ENCODE measurements around the gene FBXO46.

DNA sequence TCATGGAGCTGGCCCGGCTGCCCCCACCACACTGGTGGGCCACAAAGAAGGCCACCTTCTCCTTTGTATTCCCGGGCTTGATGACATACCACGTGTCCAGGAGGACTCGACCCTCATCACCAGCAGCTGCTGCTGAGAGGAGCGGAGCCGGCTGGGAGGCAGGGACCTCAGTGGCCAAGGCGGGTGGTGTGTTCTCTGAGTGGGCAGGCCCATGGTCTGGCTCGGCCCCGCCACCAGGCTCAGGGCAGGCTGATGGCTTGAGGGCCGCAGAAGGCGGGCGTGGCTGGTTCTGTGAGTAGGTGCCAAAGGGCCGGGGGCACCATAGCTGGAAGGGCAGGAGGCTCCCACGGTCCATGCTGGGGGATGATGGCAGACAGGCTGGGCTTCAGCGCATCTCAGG lies 17.6 kb downstream of the FBXO46 start:
- TF ChIP-seq, protein P1, sequence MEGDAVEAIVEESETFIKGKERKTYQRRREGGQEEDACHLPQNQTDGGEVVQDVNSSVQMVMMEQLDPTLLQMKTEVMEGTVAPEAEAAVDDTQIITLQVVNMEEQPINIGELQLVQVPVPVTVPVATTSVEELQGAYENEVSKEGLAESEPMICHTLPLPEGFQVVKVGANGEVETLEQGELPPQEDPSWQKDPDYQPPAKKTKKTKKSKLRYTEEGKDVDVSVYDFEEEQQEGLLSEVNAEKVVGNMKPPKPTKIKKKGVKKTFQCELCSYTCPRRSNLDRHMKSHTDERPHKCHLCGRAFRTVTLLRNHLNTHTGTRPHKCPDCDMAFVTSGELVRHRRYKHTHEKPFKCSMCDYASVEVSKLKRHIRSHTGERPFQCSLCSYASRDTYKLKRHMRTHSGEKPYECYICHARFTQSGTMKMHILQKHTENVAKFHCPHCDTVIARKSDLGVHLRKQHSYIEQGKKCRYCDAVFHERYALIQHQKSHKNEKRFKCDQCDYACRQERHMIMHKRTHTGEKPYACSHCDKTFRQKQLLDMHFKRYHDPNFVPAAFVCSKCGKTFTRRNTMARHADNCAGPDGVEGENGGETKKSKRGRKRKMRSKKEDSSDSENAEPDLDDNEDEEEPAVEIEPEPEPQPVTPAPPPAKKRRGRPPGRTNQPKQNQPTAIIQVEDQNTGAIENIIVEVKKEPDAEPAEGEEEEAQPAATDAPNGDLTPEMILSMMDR (IDR thresholded peaks at IDR 0.05; ENCODE audit: low read depth, low read length, missing input control): no peak
- TF ChIP-seq TAF1 (conservative IDR thresholded peaks at IDR 0.05) (no peak), REST (IDR thresholded peaks at IDR 0.05) (no peak), FOXA1 (IDR thresholded peaks at IDR 0.05) (no peak), GABPA (IDR thresholded peaks at IDR 0.05 in 1 of 2, conservative IDR thresholded peaks at IDR 0.05 in 1 of 2) (no peak), SP1 (IDR thresholded peaks at IDR 0.05) (no peak), RAD21 (IDR thresholded peaks at IDR 0.05) (no peak)
- TF ChIP-seq, protein P2, sequence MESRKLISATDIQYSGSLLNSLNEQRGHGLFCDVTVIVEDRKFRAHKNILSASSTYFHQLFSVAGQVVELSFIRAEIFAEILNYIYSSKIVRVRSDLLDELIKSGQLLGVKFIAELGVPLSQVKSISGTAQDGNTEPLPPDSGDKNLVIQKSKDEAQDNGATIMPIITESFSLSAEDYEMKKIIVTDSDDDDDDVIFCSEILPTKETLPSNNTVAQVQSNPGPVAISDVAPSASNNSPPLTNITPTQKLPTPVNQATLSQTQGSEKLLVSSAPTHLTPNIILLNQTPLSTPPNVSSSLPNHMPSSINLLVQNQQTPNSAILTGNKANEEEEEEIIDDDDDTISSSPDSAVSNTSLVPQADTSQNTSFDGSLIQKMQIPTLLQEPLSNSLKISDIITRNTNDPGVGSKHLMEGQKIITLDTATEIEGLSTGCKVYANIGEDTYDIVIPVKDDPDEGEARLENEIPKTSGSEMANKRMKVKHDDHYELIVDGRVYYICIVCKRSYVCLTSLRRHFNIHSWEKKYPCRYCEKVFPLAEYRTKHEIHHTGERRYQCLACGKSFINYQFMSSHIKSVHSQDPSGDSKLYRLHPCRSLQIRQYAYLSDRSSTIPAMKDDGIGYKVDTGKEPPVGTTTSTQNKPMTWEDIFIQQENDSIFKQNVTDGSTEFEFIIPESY (IDR thresholded peaks at IDR 0.05): no peak
- TF ChIP-seq, protein P3, sequence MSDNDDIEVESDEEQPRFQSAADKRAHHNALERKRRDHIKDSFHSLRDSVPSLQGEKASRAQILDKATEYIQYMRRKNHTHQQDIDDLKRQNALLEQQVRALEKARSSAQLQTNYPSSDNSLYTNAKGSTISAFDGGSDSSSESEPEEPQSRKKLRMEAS (IDR thresholded peaks at IDR 0.05): no peak

Data from liver (tissue), 3 donors.